ENCODE measurements around the gene SYT9. TPM values are rescaled to one million over a fixed set of nuclear protein-coding genes. Genes with fewer than 3 reads are reported as not detected.

SYT9 gene
- total and polyA plus RNA-seq, 2 of the 4 experiments (the other 2 are of a cell fraction), result not detected

GRCh38 chr11:7457211-7457610 is 205.5 kb downstream of the SYT9 start:
- no peak overlapping the region for H3K4ac ChIP-seq (ENCODE audit: low read depth, low read length)
- no peaks in the 10 kb centered on the region for H3K4me1 ChIP-seq (ENCODE audit: control insufficient read depth, insufficient read depth, low read length)
- ChIA-PET CTCF (no interaction called here), POLR2A (ENCODE audit: unreplicated experiment) (no interaction called here)
- no TSS peak for BruUV-seq (replicated peaks)
- no peaks in the 10 kb centered on the region for H4K20me1 ChIP-seq (ENCODE audit: insufficient read depth, low read length)
- no peaks in the 10 kb centered on the region for H3K9me3 ChIP-seq (ENCODE audit: control insufficient read depth, insufficient read depth, low read length)
- intact Hi-C loops (cut with micrococcal nuclease) (no loop called here), dilution Hi-C loops (cut with HindIII; ENCODE audit: low sequenced_read_pairs, unreplicated experiment) (no loop called here), in situ Hi-C loops (cut with MboI; ENCODE audit: low sequenced_read_pairs) (no loop called here)
- no peak for ATAC-seq (ENCODE audit: low read depth)
- H4K5ac ChIP-seq (ENCODE audit: low read depth, low read length), result no peak overlapping the region
- no peak overlapping the region for H3K14ac ChIP-seq (replicated peaks; ENCODE audit: low read depth, low read length)
- H3K18ac ChIP-seq (ENCODE audit: low read depth, low read length), result no peak overlapping the region
- no peak overlapping the region for H2BK20ac ChIP-seq (ENCODE audit: low read depth, low read length)
- no peak overlapping the region for H3K23ac ChIP-seq (ENCODE audit: low read depth, low read length)
- H3K56ac ChIP-seq (ENCODE audit: extremely low read depth, insufficient read depth, low read length), result no peak overlapping the region
- H4K91ac ChIP-seq (ENCODE audit: insufficient read depth, low read depth, low read length), result no peak overlapping the region
- H3K4me2 ChIP-seq (ENCODE audit: low read depth, low read length), result no peak overlapping the region
- H2BK120ac ChIP-seq (ENCODE audit: low read depth, low read length), result no peak overlapping the region
- H2AK5ac ChIP-seq (ENCODE audit: low read depth, low read length), result no peak overlapping the region
- H3K4me3 ChIP-seq (ENCODE audit: insufficient read depth, low read depth, low read length), result no peak overlapping the region
- no peaks in the 10 kb centered on the region for H3K79me1 ChIP-seq (ENCODE audit: low read depth in 1 of 2, low read length in 2 of 2)
- H3K36me3 ChIP-seq (ENCODE audit: control insufficient read depth, insufficient read depth, low read length), result no peaks in the 10 kb centered on the region
- H3K9ac ChIP-seq (ENCODE audit: low read depth, low read length), result no peak overlapping the region
- H2AK9ac ChIP-seq (replicated peaks; ENCODE audit: low read depth, low read length, poor library complexity), result no peak overlapping the region
- H3K27ac ChIP-seq (ENCODE audit: insufficient read depth, low read length), result no peak overlapping the region
- WGBS, 2 experiments (ENCODE audit: extremely low coverage in 2 of 2, insufficient read length in 1 of 2), result no CpG with 5 or more reads among the region's 1 CpG
- no peak for TF ChIP-seq BHLHE40 (IDR thresholded peaks at IDR 0.05; ENCODE audit: low read depth, low read length)
- no peak for TF ChIP-seq RAD21 (IDR thresholded peaks at IDR 0.05; ENCODE audit: low read length)
- TF ChIP-seq POLR2A (IDR thresholded peaks at IDR 0.05; ENCODE audit: low read depth, low read length), result no peak
- no peak for TF ChIP-seq CEBPB (IDR thresholded peaks at IDR 0.05; ENCODE audit: low read depth, low read length)
- TF ChIP-seq MXI1 (IDR thresholded peaks at IDR 0.05; ENCODE audit: borderline replicate concordance, low read depth, low read length), result no peak
- no peak for TF ChIP-seq USF2 (IDR thresholded peaks at IDR 0.05; ENCODE audit: low read depth, low read length)
- no peak for TF ChIP-seq MAFK (IDR thresholded peaks at IDR 0.05; ENCODE audit: low read depth, low read length)
- TF ChIP-seq ELK1 (IDR thresholded peaks at IDR 0.05; ENCODE audit: borderline replicate concordance, low read depth, low read length), result no peak
- no peak for TF ChIP-seq CTCF (conservative IDR thresholded peaks at IDR 0.05; ENCODE audit: low read depth, low read length)
- TF ChIP-seq SMC3 (IDR thresholded peaks at IDR 0.05; ENCODE audit: low read depth, low read length), result no peak
- no peak for TF ChIP-seq RFX5 (IDR thresholded peaks at IDR 0.05; ENCODE audit: low read depth, low read length)
- TF ChIP-seq FOS (IDR thresholded peaks at IDR 0.05; ENCODE audit: low read depth, low read length), result no peak
- TF ChIP-seq MAZ (IDR thresholded peaks at IDR 0.05; ENCODE audit: borderline replicate concordance, low read depth, low read length), result no peak
- no peak for TF ChIP-seq NFE2L2 (IDR thresholded peaks at IDR 0.05; ENCODE audit: low read depth, low read length)
- TF ChIP-seq RCOR1 (IDR thresholded peaks at IDR 0.05; ENCODE audit: insufficient replicate concordance, low read length), result no peak
- TF ChIP-seq CHD1 (IDR thresholded peaks at IDR 0.05; ENCODE audit: low read depth, low read length), result no peak
- no peaks in the 10 kb centered on the region for H3K27me3 ChIP-seq (ENCODE audit: control insufficient read depth, insufficient read depth, low read length)
- no peak overlapping the region for H2AFZ ChIP-seq (replicated peaks; ENCODE audit: low read length, poor library complexity)
- H4K8ac ChIP-seq (ENCODE audit: low read depth in 2 of 2, low read length in 2 of 2), result no peak overlapping the region
- H2BK15ac ChIP-seq (ENCODE audit: low read depth, low read length), result no peak overlapping the region
- H3K9me1 ChIP-seq (ENCODE audit: insufficient read depth, low read length), result no peaks in the 10 kb centered on the region
- H2BK5ac ChIP-seq (ENCODE audit: low read depth, low read length, poor library complexity, severe bottlenecking), result no peak overlapping the region
- DNase-seq, result no peak
